Stimulated activated CD8-positive, alpha-beta memory T cell treated with anti-CD3 and anti-CD28 coated beads, Interleukin-12 subunit alpha, Interleukin-12 subunit beta, amount 100 ng/mL, for 24 hours (primary cell): ENCODE results near the gene ATP8B3.

Experiments
- DNase-seq: peaks from one replicate; pipeline ENCODE4 v3.0.0-alpha.2; 2020; ENCODE audit errors: extremely low read depth

Gene ATP8B3

DNA sequence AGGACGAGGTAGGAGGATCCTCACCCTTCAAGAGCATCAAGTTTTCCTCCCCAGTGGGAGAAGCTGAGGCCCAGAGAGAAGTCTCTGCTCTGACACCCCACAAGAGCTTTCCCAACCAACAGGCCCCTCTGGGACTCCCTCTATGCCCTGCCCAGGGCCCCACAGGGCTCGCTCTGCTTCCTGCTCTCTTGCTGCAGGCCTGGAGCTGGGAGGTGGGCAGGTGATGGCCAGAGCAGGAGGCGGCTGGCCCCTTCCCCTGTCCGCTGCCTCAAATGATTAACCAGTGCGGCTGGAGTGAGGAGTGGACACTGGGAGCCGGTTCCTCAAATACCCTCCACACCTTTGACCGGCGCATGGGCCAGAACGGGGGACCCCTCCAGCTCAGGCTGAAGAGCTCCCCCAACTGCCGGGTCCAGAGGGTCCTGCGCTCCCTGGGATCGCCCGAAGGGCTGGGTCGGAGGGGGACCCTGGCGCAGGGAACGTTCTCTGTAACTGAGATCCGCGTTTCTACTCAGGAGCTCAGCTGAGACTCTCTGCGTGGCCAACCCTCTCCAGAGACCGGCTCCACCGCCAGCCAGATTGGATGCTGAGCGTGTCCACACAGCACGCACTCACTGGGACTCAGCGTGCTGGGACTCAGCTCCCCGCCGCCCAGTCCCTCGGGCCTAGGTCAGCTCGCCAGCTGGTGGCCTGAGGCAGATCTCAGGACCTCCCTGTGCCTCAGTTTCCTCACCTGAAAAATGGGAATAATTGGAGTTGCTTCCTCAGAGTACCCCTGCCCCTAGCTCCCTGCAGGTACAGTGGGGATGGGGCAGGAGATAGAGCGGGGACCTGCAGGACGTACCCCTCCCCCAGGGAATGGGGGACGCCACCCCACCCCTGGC is 65.4 kb downstream of the ATP8B3 start:
- no peak for DNase-seq

DNA sequence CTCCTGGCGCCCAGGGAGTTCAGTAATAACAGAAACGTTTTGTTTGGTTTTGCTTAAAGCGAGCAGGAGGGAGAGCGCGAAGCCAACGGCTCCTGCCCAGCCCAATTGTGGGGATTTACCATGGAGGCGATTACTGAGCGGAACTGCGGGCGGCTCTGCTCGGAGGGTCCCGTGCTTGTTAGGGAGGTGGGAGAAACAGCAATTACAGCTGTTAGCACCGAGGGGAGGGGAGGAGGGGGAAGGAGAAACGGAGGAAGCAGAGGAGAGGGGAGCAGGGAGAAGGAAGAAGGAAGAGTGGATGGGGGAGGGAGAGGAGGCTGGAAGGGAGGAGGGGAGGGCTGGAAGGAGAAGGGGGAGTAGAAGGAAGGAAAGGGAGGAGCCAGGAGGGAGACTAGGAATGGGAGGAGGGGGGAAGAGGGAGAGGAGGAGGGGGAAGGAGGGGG is 66.5 kb downstream of the ATP8B3 start:
- DNase-seq = no peak

DNA sequence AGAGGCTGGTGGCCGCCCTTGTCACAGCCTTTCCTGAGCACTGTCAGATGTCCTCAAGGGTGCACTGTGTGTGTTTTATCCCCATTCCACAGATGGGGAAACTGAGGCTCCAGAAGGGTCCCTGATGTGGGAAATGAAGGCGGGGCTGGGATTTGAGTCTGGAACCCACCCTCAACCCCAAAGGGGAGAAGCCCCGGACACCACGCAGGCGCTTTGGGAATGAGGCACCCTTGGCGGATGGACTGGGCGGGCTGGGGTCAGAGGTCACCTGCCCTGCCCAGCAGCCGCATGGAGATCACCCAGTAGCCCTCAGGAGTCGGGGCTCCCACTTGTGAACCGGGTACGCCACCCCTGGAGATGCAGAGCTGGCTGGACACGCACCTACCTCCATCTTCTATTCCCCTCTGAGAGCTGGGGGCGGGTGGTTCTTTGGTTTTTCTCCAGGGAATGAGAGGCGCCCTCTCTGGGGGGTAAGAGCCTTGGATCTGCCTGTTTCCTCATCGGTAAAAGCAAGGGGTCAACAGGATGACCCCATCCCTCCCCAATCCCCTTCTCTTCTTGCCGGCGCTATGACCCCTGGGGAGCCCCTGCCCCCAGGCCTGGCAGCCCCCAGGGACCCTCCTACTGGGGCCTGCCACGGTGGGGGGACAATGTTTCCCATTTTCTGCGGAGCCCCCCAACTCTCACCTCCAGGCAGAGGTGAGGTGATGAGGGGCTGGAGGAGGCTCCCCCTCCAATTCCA is 67.1 kb downstream of the ATP8B3 start:
- no peak for DNase-seq

DNA sequence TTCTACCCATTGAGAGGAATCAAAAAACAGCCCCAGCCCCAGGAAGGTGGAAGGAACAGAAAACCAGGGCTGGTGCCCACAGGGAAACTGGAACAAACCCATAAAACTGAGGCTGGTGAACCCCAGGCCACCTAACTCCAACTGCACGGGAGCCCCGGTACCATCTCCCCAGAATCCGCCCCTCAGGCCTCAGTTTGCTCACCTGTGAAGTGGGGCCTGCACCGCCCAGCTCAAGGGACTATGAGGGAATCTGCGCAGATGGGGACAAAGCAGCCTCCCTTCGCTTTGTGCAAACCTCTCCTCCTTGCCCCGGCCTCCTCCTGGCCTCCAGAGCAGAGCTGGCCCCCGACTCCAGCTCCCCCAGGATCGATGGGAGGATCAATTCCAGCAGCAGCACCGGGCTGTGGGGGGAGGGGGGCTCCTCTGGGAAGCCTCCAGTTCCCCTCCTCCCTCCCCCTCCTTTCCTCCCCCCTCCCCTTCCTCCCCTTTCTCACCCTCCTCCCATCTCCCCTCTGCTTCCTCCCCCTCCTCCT is 67.9 kb downstream of the ATP8B3 start:
- no peak for DNase-seq

DNA sequence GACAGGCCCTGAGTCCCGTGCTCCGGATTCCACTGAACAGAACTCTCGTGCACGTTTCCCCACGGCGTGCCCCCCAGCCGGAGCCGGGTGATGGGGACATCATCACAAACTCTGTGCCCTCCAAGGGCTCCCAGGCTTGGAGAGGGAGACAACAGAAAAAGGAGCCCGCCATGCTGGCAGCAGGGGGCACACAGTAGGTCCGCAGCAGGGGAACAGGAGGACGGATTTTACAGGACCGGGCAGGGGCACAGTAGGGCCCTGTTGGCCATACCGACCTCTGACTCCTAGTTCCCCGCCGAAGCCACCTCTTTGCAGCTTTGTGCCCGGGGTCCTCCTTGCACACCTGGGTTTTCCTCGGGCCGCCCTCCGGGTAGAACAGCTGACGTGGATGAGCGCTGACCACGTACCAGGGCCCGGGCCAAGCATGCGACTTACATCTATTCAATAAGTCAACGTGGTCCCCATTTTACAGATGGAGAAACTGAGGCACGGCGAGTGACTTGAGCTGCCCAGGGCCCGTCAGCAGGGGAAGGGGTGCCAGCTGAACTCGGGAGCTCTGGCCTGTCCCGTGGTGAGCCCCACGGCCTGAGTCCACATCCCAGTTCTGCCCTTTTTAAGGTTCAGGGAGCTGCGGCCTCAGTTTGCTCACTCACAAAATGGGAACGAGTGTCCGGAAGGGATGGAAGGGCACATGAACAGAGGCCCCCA is 68.9 kb downstream of the ATP8B3 start:
- no peak for DNase-seq

DNA sequence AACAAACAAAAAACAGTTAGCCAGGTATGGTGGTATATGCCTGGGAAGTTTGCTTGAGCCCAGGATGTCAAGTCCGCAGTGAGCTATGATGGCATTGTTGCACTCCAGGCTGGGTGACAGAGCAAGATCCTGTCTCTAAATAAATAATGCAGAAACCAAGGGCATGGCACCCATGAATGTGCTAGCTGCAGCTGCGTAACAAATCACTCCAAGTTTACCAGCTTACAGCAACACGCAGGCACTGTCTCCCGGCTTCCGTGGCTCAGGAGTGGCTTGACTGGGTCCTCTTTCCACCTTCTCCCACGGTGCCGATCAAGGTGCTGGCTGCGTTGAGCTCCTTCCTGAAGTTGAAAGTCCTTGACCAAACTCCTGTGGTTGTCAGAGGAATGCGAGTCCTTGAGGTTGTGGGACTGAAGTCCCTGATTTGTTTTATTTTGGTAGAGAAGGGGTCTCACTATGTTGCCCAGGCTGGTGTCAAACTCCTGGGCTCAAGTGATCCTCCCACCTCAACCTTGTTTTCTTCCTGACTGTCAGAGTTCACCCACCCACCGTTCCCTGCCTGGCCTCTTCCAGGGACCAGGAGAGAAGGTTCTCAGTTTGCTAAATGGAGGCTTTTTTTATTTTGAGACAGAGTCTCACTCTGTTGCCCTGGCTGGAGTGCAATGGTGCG is 72.0 kb downstream of the ATP8B3 start:
- DNase-seq = no peak

DNA sequence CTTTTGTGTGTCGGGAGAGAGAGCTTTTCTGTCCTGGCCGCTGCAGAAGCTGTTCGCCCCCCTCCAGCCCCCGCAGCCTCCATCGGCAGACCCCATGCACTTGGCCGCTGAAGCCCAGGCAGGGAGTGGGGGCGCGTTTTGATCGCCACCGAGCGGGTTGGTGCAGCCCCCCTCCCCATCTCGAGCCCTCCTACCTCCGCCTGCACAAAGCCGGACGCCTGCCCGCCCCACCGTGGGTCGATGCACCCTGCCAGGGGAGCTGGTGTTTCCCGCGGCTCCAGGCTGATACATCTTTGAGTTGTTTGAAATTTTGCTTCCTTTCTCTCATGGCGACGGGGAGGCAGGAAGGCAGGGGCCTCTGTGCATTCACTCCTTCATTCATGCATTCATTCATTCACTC is 75.1 kb downstream of the ATP8B3 start:
- DNase-seq = no peak

DNA sequence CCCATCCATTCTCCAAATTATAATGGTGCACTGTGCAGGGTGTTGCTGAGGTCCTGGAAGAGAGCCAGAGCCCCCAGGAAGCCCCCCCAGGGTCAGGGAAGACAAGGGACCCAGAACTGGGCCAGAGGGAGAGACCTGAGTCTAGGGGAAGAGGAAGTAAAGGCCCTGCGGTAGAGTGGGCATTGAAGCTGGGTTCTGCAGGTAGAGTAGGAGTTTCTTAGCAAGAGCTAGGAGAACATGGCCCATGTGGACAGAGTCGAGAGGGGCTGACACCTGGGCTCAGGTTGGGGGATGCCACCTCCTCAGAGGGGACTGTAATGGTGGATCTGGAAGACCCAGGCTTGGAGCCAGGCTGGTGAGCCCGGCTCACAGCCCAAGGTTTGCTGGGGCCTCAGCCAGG is 75.8 kb downstream of the ATP8B3 start:
- DNase-seq = no peak

DNA sequence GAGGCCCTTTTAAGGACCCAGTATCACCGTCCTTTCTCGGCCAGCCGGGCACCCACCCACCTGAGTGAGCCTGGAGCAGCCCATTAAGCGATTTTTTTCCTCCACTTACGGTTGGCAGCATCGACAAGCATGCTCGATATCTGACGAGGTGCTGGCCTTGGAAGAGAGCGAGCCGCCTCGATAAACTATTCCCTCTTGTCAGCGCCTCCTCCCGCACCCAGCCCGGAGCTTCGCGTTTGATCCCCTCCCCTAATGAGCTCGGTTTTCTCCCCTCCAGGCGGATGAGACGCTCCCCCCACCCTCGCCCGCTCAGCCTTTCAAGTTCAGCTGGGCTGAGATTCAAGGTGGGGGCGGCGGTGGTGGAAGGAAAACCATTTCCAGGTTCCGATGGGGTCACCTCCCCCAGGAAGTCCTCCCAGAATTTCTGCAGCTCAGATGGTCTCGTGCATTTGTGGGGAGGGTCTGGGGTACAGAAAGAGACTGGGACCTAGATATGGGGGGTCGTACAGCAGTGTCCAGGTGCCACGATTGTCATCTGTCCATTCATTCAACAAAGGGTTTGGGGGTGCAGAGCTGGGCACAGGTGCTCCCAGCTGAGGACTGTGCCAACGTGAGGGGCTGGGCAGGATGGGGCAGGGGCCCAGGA is 77.6 kb downstream of the ATP8B3 start:
- DNase-seq = no peak
